ENCODE measurements around the gene PRAC1. TPM values are rescaled to one million over a fixed set of nuclear protein-coding genes. Genes with fewer than 3 reads are reported as not detected.

Gene PRAC1
- total RNA-seq, 1 experiment from 2014 or later: not detected

- Histone ChIP-seq H2AFZ (ENCODE audit: low read depth, low read length, poor library complexity, severe bottlenecking) (no peak overlapping the region), H4K20me1 (ENCODE audit: insufficient read depth) (no peaks in the 10 kb centered on the region), H3K4me3 (replicated peaks in 1 of 2; ENCODE audit: low read depth in 1 of 2, low read length in 2 of 2) (no peak overlapping the region), H3K9me3 (ENCODE audit: control insufficient read depth in 1 of 2, insufficient read depth in 1 of 2, low read depth in 1 of 2, low read length in 2 of 2) (no peaks in the 10 kb centered on the region), H3K79me2 (ENCODE audit: insufficient read depth, low read length) (no peaks in the 10 kb centered on the region), H3K27ac (ENCODE audit: low read depth, low read length) (no peak overlapping the region), H3K27me3 (ENCODE audit: insufficient read depth, low read length) (no peaks in the 10 kb centered on the region), H3K4me2 (ENCODE audit: low read length) (no peak overlapping the region), H3K9ac (ENCODE audit: low read length) (no peak overlapping the region), H3K9me2 (ENCODE audit: insufficient read depth) (no peaks in the 10 kb centered on the region), H3K4me1 (ENCODE audit: control insufficient read depth in 1 of 2, insufficient read depth in 2 of 2, low read length in 2 of 2) (peaks cover 0 to 2% of the 10 kb centered on the region in 2 experiments; a peak in 1 of 4 replicates), H3K36me3 (ENCODE audit: control insufficient read depth in 1 of 2, insufficient read depth in 2 of 2, low read length in 2 of 2) (no peaks in the 10 kb centered on the region)
- ATAC-seq (no peak), DNase-seq (ENCODE audit: low read depth, low spot score) (no peak)
- TF ChIP-seq POLR2AphosphoS5 (IDR thresholded peaks at IDR 0.05; ENCODE audit: low read depth, low read length) (no peak), YY1 (IDR thresholded peaks at IDR 0.05; ENCODE audit: extremely low read depth, insufficient replicate concordance, low read depth, low read length) (no peak)
- intact Hi-C loops (cut with micrococcal nuclease): loop anchor here (5.0 kb wide), 1 partner anchor 316 kb away; no protein-coding TSS in a partner anchor
- CTCF ChIA-PET: interaction anchor here (1.2 kb wide), 1 partner anchor 69 kb away, joined by 4 read pairs; no protein-coding TSS in a partner anchor
- RAD21 ChIA-PET (ENCODE audit: low non-redundant PET in 1 of 2, low total read pairs in 2 of 2, uncharacterized antibody in 2 of 2, unreplicated experiment in 2 of 2): no interaction called here
- POLR2A ChIA-PET: no interaction called here
- BruUV-seq (replicated peaks): no TSS peak
Measured at GRCh38 chr17:48721009-48721402, 1.3 kb downstream of the PRAC1 start.

DNA sequence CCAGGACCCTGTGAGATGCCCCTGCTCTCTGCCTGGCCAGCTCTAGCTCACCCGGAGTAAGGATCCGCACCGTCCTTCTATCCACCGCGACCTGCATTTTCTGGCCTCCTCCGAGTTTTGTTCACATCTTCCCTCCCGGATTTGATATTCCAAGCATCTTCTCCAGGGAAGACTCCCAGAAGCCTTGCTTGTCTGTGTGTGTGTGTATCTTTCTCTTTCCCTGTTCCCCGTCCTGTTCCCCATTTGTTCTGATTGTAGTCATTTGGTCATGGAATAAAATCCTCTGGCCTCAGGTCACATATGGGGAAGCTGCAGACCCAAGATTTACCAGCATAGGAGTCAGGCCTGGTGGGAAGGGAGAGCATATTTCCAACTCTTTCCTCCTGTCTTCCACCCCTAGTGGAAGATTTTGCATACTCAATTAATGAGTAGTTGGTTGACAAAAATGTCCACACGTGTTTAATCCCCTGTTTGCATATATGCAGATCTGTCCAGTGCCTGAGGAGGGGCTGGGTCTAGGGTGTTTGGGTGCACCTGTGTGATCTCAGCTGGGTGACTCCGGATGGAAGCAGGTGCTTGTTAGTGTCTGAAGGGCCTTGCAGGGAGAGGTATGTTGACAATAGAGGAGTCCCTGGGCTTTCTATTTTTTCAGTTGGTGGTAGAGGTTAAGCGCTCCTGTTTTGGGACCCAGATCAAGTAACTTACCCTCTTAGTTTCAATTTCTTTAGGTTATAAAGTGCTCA is 1.9 kb downstream of the PRAC1 start:
- Histone ChIP-seq H3K9ac (ENCODE audit: low read length) (no peak overlapping the region), H3K4me1 (ENCODE audit: control insufficient read depth in 1 of 2, insufficient read depth in 2 of 2, low read length in 2 of 2) (peaks cover 0 to 2% of the 10 kb centered on the region in 2 experiments; a peak in 1 of 4 replicates), H3K9me2 (ENCODE audit: insufficient read depth) (no peaks in the 10 kb centered on the region), H3K36me3 (ENCODE audit: control insufficient read depth in 1 of 2, insufficient read depth in 2 of 2, low read length in 2 of 2) (no peaks in the 10 kb centered on the region), H3K4me3 (replicated peaks in 1 of 2; ENCODE audit: low read depth in 1 of 2, low read length in 2 of 2) (no peak overlapping the region), H3K9me3 (ENCODE audit: control insufficient read depth in 1 of 2, insufficient read depth in 1 of 2, low read depth in 1 of 2, low read length in 2 of 2) (no peaks in the 10 kb centered on the region), H3K27ac (ENCODE audit: low read depth, low read length) (no peak overlapping the region), H3K4me2 (ENCODE audit: low read length) (no peak overlapping the region), H3K79me2 (ENCODE audit: insufficient read depth, low read length) (no peaks in the 10 kb centered on the region), H3K27me3 (ENCODE audit: insufficient read depth, low read length) (no peaks in the 10 kb centered on the region), H2AFZ (ENCODE audit: low read depth, low read length, poor library complexity, severe bottlenecking) (no peak overlapping the region), H4K20me1 (ENCODE audit: insufficient read depth) (no peaks in the 10 kb centered on the region)
- CTCF ChIA-PET: interaction anchor here (0.8 to 1.3 kb wide), 3 partner anchors 42 to 159 kb away, joined by 3 to 4 read pairs (median 3); no protein-coding TSS in a partner anchor
- intact Hi-C loops (cut with micrococcal nuclease): loop anchor here (5.0 kb wide), 1 partner anchor 317 kb away; no protein-coding TSS in a partner anchor
- DNase-seq (ENCODE audit: low read depth, low spot score) (no peak), ATAC-seq (no peak)
- TF ChIP-seq EGR1 (IDR thresholded peaks at IDR 0.05; ENCODE audit: low read depth): no peak
- no peak for TF ChIP-seq RAD21 (IDR thresholded peaks at IDR 0.05; ENCODE audit: low read depth)
- no peak for TF ChIP-seq CEBPB (IDR thresholded peaks at IDR 0.05; ENCODE audit: low read depth)
- no peak for TF ChIP-seq CBX3 (IDR thresholded peaks at IDR 0.05; ENCODE audit: low read depth)
- no peak for TF ChIP-seq ELF1 (IDR thresholded peaks at IDR 0.05; ENCODE audit: borderline replicate concordance, low read depth)
- no peak for TF ChIP-seq ZBTB33 (IDR thresholded peaks at IDR 0.05; ENCODE audit: extremely low read depth, insufficient replicate concordance, low read length)
- RAD21 ChIA-PET (ENCODE audit: low non-redundant PET in 1 of 2, low total read pairs in 2 of 2, uncharacterized antibody in 2 of 2, unreplicated experiment in 2 of 2): no interaction called here
- POLR2A ChIA-PET: interaction anchor here (1.2 kb wide), 1 partner anchor 8 kb away, joined by 6 read pairs; the partner anchor contains the start of gene HOXB13
- no TSS peak for BruUV-seq (replicated peaks)
